HG03571 (cell line): ENCODE results near the gene HLA-DOA.

ENCODE experiments used
- ATAC-seq: cut with Tn5 transposase; IDR thresholded peaks from one replicate; pipeline ENCODE4 v1.9.1; 2021; ENCODE audit not compliant: unreplicated experiment

The HLA-DOA gene

GRCh38 chr6:33017694-33018353 is 8.4 kb upstream of the HLA-DOA start:
- no peak for ATAC-seq

- no peak for ATAC-seq
Observed at GRCh38 chr6:33017018-33017417, 7.6 kb upstream of the HLA-DOA start.

GRCh38 chr6:33015798-33016197 is 6.4 kb upstream of the HLA-DOA start:
- no peak for ATAC-seq

- ATAC-seq: no peak
Observed at GRCh38 chr6:33014841-33015634, 5.6 kb upstream of the HLA-DOA start.

GRCh38 chr6:33013608-33014007 is 4.2 kb upstream of the HLA-DOA start:
- no peak for ATAC-seq

GRCh38 chr6:33010356-33010755 is 965 bp upstream of the HLA-DOA start:
- no peak for ATAC-seq

GRCh38 chr6:33007831-33008400 is 1.5 kb downstream of the HLA-DOA start:
- no peak for ATAC-seq

GRCh38 chr6:33004940-33005339 is 4.5 kb downstream of the HLA-DOA start:
- no peak for ATAC-seq

- no peak for ATAC-seq
Observed at GRCh38 chr6:33001685-33002084, 7.7 kb downstream of the HLA-DOA start.

GRCh38 chr6:33000055-33000454 is 9.3 kb downstream of the HLA-DOA start:
- no peak for ATAC-seq

- ATAC-seq: no peak
Observed at GRCh38 chr6:32995448-32995847, 13.9 kb downstream of the HLA-DOA start.

GRCh38 chr6:32993363-32993973 is 15.9 kb downstream of the HLA-DOA start:
- ATAC-seq: no peak

GRCh38 chr6:32991972-32992371 is 17.4 kb downstream of the HLA-DOA start:
- no peak for ATAC-seq

- no peak for ATAC-seq
Observed at GRCh38 chr6:32989368-32989767, 20.0 kb downstream of the HLA-DOA start.

GRCh38 chr6:32984622-32985389 is 24.6 kb downstream of the HLA-DOA start:
- ATAC-seq: no peak

GRCh38 chr6:32983964-32984621 is 25.3 kb downstream of the HLA-DOA start:
- ATAC-seq: no peak

GRCh38 chr6:32983493-32983848 is 25.9 kb downstream of the HLA-DOA start:
- ATAC-seq: no peak

GRCh38 chr6:32982702-32983492 is 26.5 kb downstream of the HLA-DOA start:
- no peak for ATAC-seq

- ATAC-seq: no peak
Observed at GRCh38 chr6:32982084-32982701, 27.2 kb downstream of the HLA-DOA start.
